OCI-LY7 (cell line): ENCODE data around the gene ZNF407. TPM values are rescaled to one million over a fixed set of nuclear protein-coding genes. Genes with fewer than 3 reads are reported as not detected.

Experiments
- BruUV-seq: library from RNA; stranded (reverse); fragments of 400-500 nt; replicated peaks from 2 replicates; lab custom pipeline; 2021; lab: Mats Ljungman, UMichigan
- CTCF ChIA-PET: fragments of 300-600 bp; sonication (Branson Sonifier 250); formaldehyde crosslinking; loops from one replicate; lab custom pipeline; 2022; ENCODE audit warnings: antibody characterized with exemption; ENCODE audit not compliant: unreplicated experiment; lab: Charles Lee
- POLR2A ChIA-PET: fragments of 300-600 bp; sonication (Branson Sonifier 250); formaldehyde crosslinking; loops from one replicate; lab custom pipeline; 2022; ENCODE audit warnings: antibody characterized with exemption; lab: Charles Lee
- DNase-seq: peaks from one replicate; pipeline ENCODE4 v3.0.0-alpha.2; 2015; ENCODE audit warnings: low spot score
- H2AFZ ChIP-seq: fragments of 200-600 bp; sonication (generic), shearing (Covaris generic); 2 replicates; pipeline ENCODE4 v1.6.1; 2014; ENCODE audit warnings: mild to moderate bottlenecking, antibody characterized with exemption, low read length, moderate library complexity
- H3K27ac ChIP-seq: fragments of 200-600 bp; sonication (generic); 2 replicates; pipeline ENCODE4 v1.5.1; 2014; ENCODE audit warnings: mixed run types, low read depth, mild to moderate bottlenecking, moderate library complexity, low read length, inconsistent platforms; ENCODE audit not compliant: poor library complexity, severe bottlenecking
- H3K36me3 ChIP-seq: fragments of 200-600 bp; sonication (generic); 2 replicates; pipeline ENCODE4 v1.6.1; 2014; ENCODE audit warnings: mild to moderate bottlenecking, antibody characterized with exemption, low read length, moderate library complexity, mixed read lengths; ENCODE audit not compliant: insufficient read depth
- H3K4me1 ChIP-seq: fragments of 200-600 bp; sonication (generic); 2 replicates; pipeline ENCODE4 v1.5.1; 2014; ENCODE audit warnings: mild to moderate bottlenecking, low read length; ENCODE audit not compliant: insufficient read depth, poor library complexity, severe bottlenecking
- H3K4me2 ChIP-seq: fragments of 200-600 bp; sonication (generic); 2 replicates; pipeline ENCODE4 v1.6.1; 2014; ENCODE audit warnings: mild to moderate bottlenecking, low read length
- H3K4me3 ChIP-seq: fragments of 200-600 bp; sonication (generic); 2 replicates; pipeline ENCODE4 v1.5.1; 2014; ENCODE audit warnings: mild to moderate bottlenecking, low read depth, low read length; ENCODE audit not compliant: poor library complexity, severe bottlenecking
- H3K79me2 ChIP-seq: fragments of 200-600 bp; sonication (generic); 2 replicates; pipeline ENCODE4 v1.6.1; 2016; ENCODE audit warnings: low read depth, mild to moderate bottlenecking, low read length, moderate library complexity, mixed read lengths; ENCODE audit not compliant: insufficient read depth
- H3K9me2 ChIP-seq: fragments of 200-600 bp; sonication (generic); 2 replicates; pipeline ENCODE4 v1.6.1; 2016; ENCODE audit warnings: mild to moderate bottlenecking, low read length, mixed read lengths; ENCODE audit not compliant: insufficient read depth
- H3K9me3 ChIP-seq: fragments of 200-600 bp; sonication (generic); 2 replicates; pipeline ENCODE4 v1.6.1; 2014; ENCODE audit warnings: mild to moderate bottlenecking, mixed run types, low read length, mixed read lengths
- H4K20me1 ChIP-seq: fragments of 200-600 bp; sonication (generic); 2 replicates; pipeline ENCODE4 v1.6.1; 2014; ENCODE audit warnings: mild to moderate bottlenecking, antibody characterized with exemption, low read length, moderate library complexity, mixed read lengths; ENCODE audit not compliant: insufficient read depth
- EZH2phosphoT487 ChIP-seq: fragments of 200-600 bp; sonication (generic); IDR thresholded peaks from 2 replicates; pipeline ENCODE4 v1.6.1; 2018; ENCODE audit warnings: low read depth, borderline replicate concordance, mild to moderate bottlenecking, mixed run types, antibody characterized with exemption, low read length, moderate library complexity, mixed read lengths
- intact Hi-C: fragments of 100-400 bp; cut with micrococcal nuclease; formaldehyde crosslinking; loops from one replicate; pipeline ENCODE4 v1.10.0; 2022; ENCODE audit not compliant: unreplicated experiment
- total RNA-seq, 2 experiments: library from RNA; depleted of rRNA in 1 of 2; stranded (reverse); fragments of >200 nt in 1 of 2; shearing (Covaris generic) in 1 of 2; gene quantifications; 2 replicates each; pipeline ENCODE4 v1.2.3, GENCODE V29; 2014 to 2022
- TF ChIP-seq, protein P1 (sequence below): fragments of 200-600 bp; sonication (generic); conservative IDR thresholded peaks from 2 replicates; pipeline ENCODE4 v1.5.1; 2014; ENCODE audit warnings: mild to moderate bottlenecking, antibody characterized with exemption, low read length, moderate library complexity, mixed read lengths

The ZNF407 gene
- total RNA-seq, 2 experiments from 2014 or later = 8.9 to 11.9 TPM

DNA sequence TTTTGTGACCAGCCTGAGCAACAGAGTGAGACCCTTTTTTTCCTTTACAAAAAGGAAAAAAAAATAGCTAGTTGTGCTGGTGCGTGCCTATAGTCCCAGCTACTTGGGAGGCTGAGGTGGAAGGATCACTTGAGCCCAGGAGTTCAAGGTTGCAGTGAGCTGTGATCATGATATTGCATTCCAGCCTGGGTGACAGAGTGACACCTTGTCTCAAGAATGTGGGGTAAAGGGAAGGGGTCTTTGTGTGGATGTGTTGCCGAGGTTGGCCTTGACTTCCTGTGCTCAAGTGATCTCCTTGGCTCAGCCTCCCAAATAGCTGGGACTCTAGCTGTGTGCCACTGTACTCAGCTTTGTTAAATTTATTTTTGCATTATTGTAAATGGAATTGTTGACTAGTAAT is 120.6 kb downstream of the ZNF407 start:
- Histone ChIP-seq H3K4me1 (peaks cover 6% of the 10 kb centered on the region), H3K9me2 (no peaks in the 10 kb centered on the region), H2AFZ (no peak overlapping the region), H3K36me3 (no peaks in the 10 kb centered on the region), H3K79me2 (no peaks in the 10 kb centered on the region), H3K27ac (no peak overlapping the region), H3K9me3 (no peaks in the 10 kb centered on the region), H3K4me3 (no peak overlapping the region), H4K20me1 (no peaks in the 10 kb centered on the region), H3K4me2 (no peak overlapping the region)
- DNase-seq = no peak
- intact Hi-C loops = no loop called here
- ChIA-PET POLR2A (no interaction called here), CTCF (no interaction called here)
- TF ChIP-seq, protein P1, sequence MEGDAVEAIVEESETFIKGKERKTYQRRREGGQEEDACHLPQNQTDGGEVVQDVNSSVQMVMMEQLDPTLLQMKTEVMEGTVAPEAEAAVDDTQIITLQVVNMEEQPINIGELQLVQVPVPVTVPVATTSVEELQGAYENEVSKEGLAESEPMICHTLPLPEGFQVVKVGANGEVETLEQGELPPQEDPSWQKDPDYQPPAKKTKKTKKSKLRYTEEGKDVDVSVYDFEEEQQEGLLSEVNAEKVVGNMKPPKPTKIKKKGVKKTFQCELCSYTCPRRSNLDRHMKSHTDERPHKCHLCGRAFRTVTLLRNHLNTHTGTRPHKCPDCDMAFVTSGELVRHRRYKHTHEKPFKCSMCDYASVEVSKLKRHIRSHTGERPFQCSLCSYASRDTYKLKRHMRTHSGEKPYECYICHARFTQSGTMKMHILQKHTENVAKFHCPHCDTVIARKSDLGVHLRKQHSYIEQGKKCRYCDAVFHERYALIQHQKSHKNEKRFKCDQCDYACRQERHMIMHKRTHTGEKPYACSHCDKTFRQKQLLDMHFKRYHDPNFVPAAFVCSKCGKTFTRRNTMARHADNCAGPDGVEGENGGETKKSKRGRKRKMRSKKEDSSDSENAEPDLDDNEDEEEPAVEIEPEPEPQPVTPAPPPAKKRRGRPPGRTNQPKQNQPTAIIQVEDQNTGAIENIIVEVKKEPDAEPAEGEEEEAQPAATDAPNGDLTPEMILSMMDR = no peak
- no peak for TF ChIP-seq EZH2phosphoT487
- no TSS peak for BruUV-seq

DNA sequence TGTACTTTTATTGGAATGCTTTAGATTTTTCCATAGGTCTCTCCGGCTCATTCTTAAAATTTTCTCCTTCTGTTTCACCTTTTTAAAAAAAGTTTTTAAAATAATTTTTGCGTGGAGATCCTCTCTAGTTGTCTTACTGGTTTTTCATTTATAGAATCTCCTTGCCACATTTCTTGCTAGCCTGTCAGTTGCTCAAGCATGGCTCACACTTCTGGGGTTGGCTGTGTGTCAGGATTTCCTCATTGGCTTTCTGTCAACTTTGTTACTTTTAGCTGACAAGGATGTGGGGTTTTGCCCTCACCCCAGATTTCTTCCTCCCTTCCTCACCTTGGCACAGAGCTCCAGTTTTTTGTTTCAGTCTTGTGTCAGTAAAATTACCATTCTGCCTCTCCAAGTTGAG is 124.6 kb downstream of the ZNF407 start:
- no peak for TF ChIP-seq EZH2phosphoT487
- TF ChIP-seq, protein P1 = no peak
- H4K20me1 ChIP-seq = no peaks in the 10 kb centered on the region
- H3K4me2 ChIP-seq = no peak overlapping the region
- H3K36me3 ChIP-seq = no peaks in the 10 kb centered on the region
- no peak overlapping the region for H3K27ac ChIP-seq
- H3K79me2 ChIP-seq = no peaks in the 10 kb centered on the region
- POLR2A ChIA-PET = no interaction called here
- CTCF ChIA-PET = interaction anchor here (0.5 kb wide), 1 partner anchor 874 kb away, joined by 3 read pairs; no protein-coding TSS in a partner anchor
- H3K9me2 ChIP-seq = no peaks in the 10 kb centered on the region
- DNase-seq = no peak
- no TSS peak for BruUV-seq
- intact Hi-C loops = no loop called here
- peaks cover 6% of the 10 kb centered on the region for H3K4me1 ChIP-seq
- H2AFZ ChIP-seq = no peak overlapping the region
- H3K4me3 ChIP-seq = no peak overlapping the region
- no peaks in the 10 kb centered on the region for H3K9me3 ChIP-seq

DNA sequence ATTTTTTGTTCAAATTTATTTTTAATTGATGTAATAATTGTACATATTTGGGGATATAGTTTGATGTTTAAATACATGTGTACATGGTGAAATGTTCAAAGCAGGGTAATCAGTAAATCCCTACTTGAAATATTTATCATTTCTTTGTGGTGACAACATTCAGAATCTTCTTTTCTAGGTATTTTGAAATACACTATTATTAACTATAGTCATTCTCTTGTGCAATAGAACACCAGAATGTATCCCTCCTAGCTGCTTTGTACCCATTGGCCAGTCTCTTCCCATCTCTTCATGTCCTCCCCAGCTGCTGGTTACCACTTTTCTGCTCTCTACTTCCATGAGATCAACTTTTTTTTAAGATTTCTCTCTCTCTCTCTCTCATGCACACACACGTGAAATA is 126.5 kb downstream of the ZNF407 start:
- no peak overlapping the region for H2AFZ ChIP-seq
- no peak overlapping the region for H3K27ac ChIP-seq
- H3K9me3 ChIP-seq = no peaks in the 10 kb centered on the region
- no peaks in the 10 kb centered on the region for H3K79me2 ChIP-seq
- ChIA-PET POLR2A (no interaction called here), CTCF (no interaction called here)
- no peaks in the 10 kb centered on the region for H3K9me2 ChIP-seq
- TF ChIP-seq, protein P1 = no peak
- TF ChIP-seq EZH2phosphoT487 = no peak
- DNase-seq = no peak
- BruUV-seq = no TSS peak
- no peaks in the 10 kb centered on the region for H3K36me3 ChIP-seq
- no peak overlapping the region for H3K4me2 ChIP-seq
- no peaks in the 10 kb centered on the region for H4K20me1 ChIP-seq
- H3K4me1 ChIP-seq = peaks cover 6% of the 10 kb centered on the region
- intact Hi-C loops = no loop called here
- H3K4me3 ChIP-seq = no peak overlapping the region
